Uterus (tissue), 2 donors: ENCODE results near the gene AEN.

Source experiments
- CTCF ChIP-seq, 4 experiments: fragments of 200-600 bp in 2 of 4; fragments of 450-650 bp in 2 of 4; sonication (generic) in 2 of 4; IDR thresholded peaks; one replicate each; pipeline ENCODE4 v1.5.1; 2016 to 2019; ENCODE audit warnings: antibody characterized with exemption in 4 of 4, mild to moderate bottlenecking in 2 of 4, moderate library complexity in 1 of 4
- POLR2A ChIP-seq, 2 donors: fragments of 450-650 bp; IDR thresholded peaks; one replicate each; pipeline ENCODE4 v1.6.1; 2016; ENCODE audit warnings: antibody characterized with exemption in 2 of 2, mild to moderate bottlenecking in 1 of 2, moderate library complexity in 1 of 2

- no peak for TF ChIP-seq POLR2A (IDR thresholded peaks at IDR 0.05)
- no peak for TF ChIP-seq CTCF (IDR thresholded peaks at IDR 0.05)
These were observed 5.0 kb downstream of the AEN start for GRCh38 chr15:88625943-88626741.
